GM19467 (cell line): ENCODE data around the gene RDH13.
"Not testable (repeated sequence)": the region's sequence is repeated elsewhere in the genome, so short reads cannot be mapped to it uniquely, and the experiment has no call there.

ENCODE experiments used
- ATAC-seq: cut with Tn5 transposase; IDR thresholded peaks from one replicate; pipeline ENCODE4 v1.9.1; 2021; ENCODE audit warnings: mild to moderate bottlenecking, moderate library complexity; ENCODE audit not compliant: unreplicated experiment

Gene RDH13

GRCh38 chr19:55079400-55080038 lies 16.6 kb upstream of the RDH13 start:
- ATAC-seq: no peak

- no peak for ATAC-seq
Measured at GRCh38 chr19:55078996-55079395, 16.0 kb upstream of the RDH13 start.

- no peak for ATAC-seq
Measured at GRCh38 chr19:55077106-55077505, 14.2 kb upstream of the RDH13 start.

GRCh38 chr19:55076321-55076720 lies 13.4 kb upstream of the RDH13 start:
- ATAC-seq: no peak

- no peak for ATAC-seq
Measured at GRCh38 chr19:55075371-55075998, 12.5 kb upstream of the RDH13 start, which contains the start of gene EPS8L1. Gene EPS8L1 (plus strand): TSS chr19:55075869. CDS start chr19:55076445, 576 bp downstream.

- no peak for ATAC-seq
Measured at GRCh38 chr19:55071913-55072312, 9.0 kb upstream of the RDH13 start.

- no peak for ATAC-seq
Measured at GRCh38 chr19:55071129-55071502, 8.2 kb upstream of the RDH13 start.

- no peak for ATAC-seq
Measured at GRCh38 chr19:55070466-55071128, 7.6 kb upstream of the RDH13 start.

GRCh38 chr19:55069865-55070197 lies 6.9 kb upstream of the RDH13 start:
- no peak for ATAC-seq

- ATAC-seq: no peak
Measured at GRCh38 chr19:55068950-55069864, 6.3 kb upstream of the RDH13 start.

- no peak for ATAC-seq
Measured at GRCh38 chr19:55067869-55068268, 4.9 kb upstream of the RDH13 start.

GRCh38 chr19:55066107-55066709 lies 3.3 kb upstream of the RDH13 start:
- ATAC-seq: no peak

GRCh38 chr19:55065516-55065915 lies 2.6 kb upstream of the RDH13 start:
- ATAC-seq: not testable (repeated sequence)

- no peak for ATAC-seq
Measured at GRCh38 chr19:55063492-55063843, 520 bp upstream of the RDH13 start.

GRCh38 chr19:55060287-55060686 lies 2.7 kb downstream of the RDH13 start:
- not testable (repeated sequence) for ATAC-seq

- ATAC-seq: no peak
Measured at GRCh38 chr19:55058781-55059610, 4.0 kb downstream of the RDH13 start.

GRCh38 chr19:55056827-55057226 lies 6.1 kb downstream of the RDH13 start:
- no peak for ATAC-seq

- no peak for ATAC-seq
Measured at GRCh38 chr19:55053735-55054134, 9.2 kb downstream of the RDH13 start.

- ATAC-seq: no peak
Measured at GRCh38 chr19:55050749-55051532, 12.0 kb downstream of the RDH13 start.
